Glomerular endothelial cell (primary cell): Measurements from ENCODE around the gene DIP2B. TPM values are rescaled to one million over a fixed set of nuclear protein-coding genes. Genes with fewer than 3 reads are reported as not detected.
"Not testable (repeated sequence)": the region's sequence is repeated elsewhere in the genome, so short reads cannot be mapped to it uniquely, and the experiment has no call there.

Experiments used
- DNase-seq: peaks from one replicate; pipeline ENCODE4 v3.0.0-alpha.2; 2011; ENCODE audit warnings: low read depth, low spot score; ENCODE audit errors: extremely low read depth
- total RNA-seq: library from RNA; depleted of rRNA; stranded (reverse); fragments of >200 nt; gene quantifications from 2 replicates; pipeline ENCODE4 v1.2.3, GENCODE V29; 2015

DIP2B gene
- total RNA-seq, 1 donor from 2014 or later = 33.7 TPM

GRCh38 chr12:50764286-50765094 is 259.7 kb downstream of the DIP2B start:
- DNase-seq = no peak

- no peak for DNase-seq
These were observed 260.5 kb downstream of the DIP2B start for GRCh38 chr12:50765095-50765911.

- DNase-seq = no peak
These were observed 263.6 kb downstream of the DIP2B start for GRCh38 chr12:50768391-50768790.

GRCh38 chr12:50768813-50769212 is 264.0 kb downstream of the DIP2B start:
- not testable (repeated sequence) for DNase-seq

- DNase-seq = no peak
These were observed 266.6 kb downstream of the DIP2B start for GRCh38 chr12:50771409-50771808.

GRCh38 chr12:50772470-50772869 is 267.7 kb downstream of the DIP2B start:
- DNase-seq = no peak

GRCh38 chr12:50772877-50773276 is 268.1 kb downstream of the DIP2B start:
- no peak for DNase-seq

GRCh38 chr12:50775251-50775650 is 270.5 kb downstream of the DIP2B start:
- no peak for DNase-seq

GRCh38 chr12:50776749-50777728 is 272.3 kb downstream of the DIP2B start:
- no peak for DNase-seq

- no peak for DNase-seq
These were observed 274.1 kb downstream of the DIP2B start for GRCh38 chr12:50778663-50779590.

- no peak for DNase-seq
These were observed 275.2 kb downstream of the DIP2B start for GRCh38 chr12:50780013-50780412.

- no peak for DNase-seq
These were observed 279.7 kb downstream of the DIP2B start for GRCh38 chr12:50784501-50784900.

GRCh38 chr12:50785406-50786001 is 280.7 kb downstream of the DIP2B start:
- DNase-seq = no peak

GRCh38 chr12:50786498-50787231 is 281.9 kb downstream of the DIP2B start:
- peak; percentile 68 for DNase-seq

- no peak for DNase-seq
These were observed 282.8 kb downstream of the DIP2B start for GRCh38 chr12:50787618-50788017.

GRCh38 chr12:50788561-50788960 is 283.8 kb downstream of the DIP2B start:
- DNase-seq = no peak

GRCh38 chr12:50790081-50790480 is 285.3 kb downstream of the DIP2B start:
- DNase-seq = no peak
